GM19238 (cell line): Measurements from ENCODE around the gene CNGA3.

Experiments used
- DNase-seq: peaks from one replicate; pipeline ENCODE4 v3.0.0; 2011; ENCODE audit warnings: low spot score; ENCODE audit not compliant: insufficient read length

The CNGA3 gene

GRCh38 chr2:98376996-98377395 is 30.7 kb downstream of the CNGA3 start:
- no peak for DNase-seq

- no peak for DNase-seq
Observed at GRCh38 chr2:98377544-98377943, 31.3 kb downstream of the CNGA3 start.

- no peak for DNase-seq
Observed at GRCh38 chr2:98378196-98378595, 31.9 kb downstream of the CNGA3 start.

- DNase-seq, result no peak
Observed at GRCh38 chr2:98378901-98379300, 32.6 kb downstream of the CNGA3 start.

GRCh38 chr2:98379311-98380202 is 33.3 kb downstream of the CNGA3 start:
- DNase-seq, result no peak

- DNase-seq, result no peak
Observed at GRCh38 chr2:98380203-98380535, 33.9 kb downstream of the CNGA3 start.

GRCh38 chr2:98381494-98381893 is 35.2 kb downstream of the CNGA3 start:
- DNase-seq, result no peak

GRCh38 chr2:98382086-98382485 is 35.8 kb downstream of the CNGA3 start:
- DNase-seq, result no peak

GRCh38 chr2:98382739-98383138 is 36.5 kb downstream of the CNGA3 start:
- DNase-seq, result no peak

- no peak for DNase-seq
Observed at GRCh38 chr2:98383166-98383565, 36.9 kb downstream of the CNGA3 start.

GRCh38 chr2:98385050-98385699 is 38.9 kb downstream of the CNGA3 start:
- peak; percentile 78 for DNase-seq

- DNase-seq, result no peak
Observed at GRCh38 chr2:98387478-98387877, 41.2 kb downstream of the CNGA3 start.

- DNase-seq, result no peak
Observed at GRCh38 chr2:98388081-98388480, 41.8 kb downstream of the CNGA3 start.

- no peak for DNase-seq
Observed at GRCh38 chr2:98388601-98389250, 42.5 kb downstream of the CNGA3 start.

- no peak for DNase-seq
Observed at GRCh38 chr2:98389251-98389605, 43.0 kb downstream of the CNGA3 start.

- no peak for DNase-seq
Observed at GRCh38 chr2:98390571-98391476, 44.6 kb downstream of the CNGA3 start.

GRCh38 chr2:98391581-98392270 is 45.5 kb downstream of the CNGA3 start:
- no peak for DNase-seq

GRCh38 chr2:98393354-98393753 is 47.1 kb downstream of the CNGA3 start:
- DNase-seq, result no peak

- DNase-seq, result no peak
Observed at GRCh38 chr2:98394595-98395153, 48.4 kb downstream of the CNGA3 start.

GRCh38 chr2:98395977-98396376 is 49.7 kb downstream of the CNGA3 start:
- no peak for DNase-seq
